Measurements from ENCODE around the gene KPTN. TPM values are rescaled to one million over a fixed set of nuclear protein-coding genes. Genes with fewer than 3 reads are reported as not detected.
"Not testable (repeated sequence)": the region's sequence is repeated elsewhere in the genome, so short reads cannot be mapped to it uniquely, and the experiment has no call there.

KPTN gene
- total RNA-seq, 1 donor from 2014 or later = 7.3 TPM

DNA sequence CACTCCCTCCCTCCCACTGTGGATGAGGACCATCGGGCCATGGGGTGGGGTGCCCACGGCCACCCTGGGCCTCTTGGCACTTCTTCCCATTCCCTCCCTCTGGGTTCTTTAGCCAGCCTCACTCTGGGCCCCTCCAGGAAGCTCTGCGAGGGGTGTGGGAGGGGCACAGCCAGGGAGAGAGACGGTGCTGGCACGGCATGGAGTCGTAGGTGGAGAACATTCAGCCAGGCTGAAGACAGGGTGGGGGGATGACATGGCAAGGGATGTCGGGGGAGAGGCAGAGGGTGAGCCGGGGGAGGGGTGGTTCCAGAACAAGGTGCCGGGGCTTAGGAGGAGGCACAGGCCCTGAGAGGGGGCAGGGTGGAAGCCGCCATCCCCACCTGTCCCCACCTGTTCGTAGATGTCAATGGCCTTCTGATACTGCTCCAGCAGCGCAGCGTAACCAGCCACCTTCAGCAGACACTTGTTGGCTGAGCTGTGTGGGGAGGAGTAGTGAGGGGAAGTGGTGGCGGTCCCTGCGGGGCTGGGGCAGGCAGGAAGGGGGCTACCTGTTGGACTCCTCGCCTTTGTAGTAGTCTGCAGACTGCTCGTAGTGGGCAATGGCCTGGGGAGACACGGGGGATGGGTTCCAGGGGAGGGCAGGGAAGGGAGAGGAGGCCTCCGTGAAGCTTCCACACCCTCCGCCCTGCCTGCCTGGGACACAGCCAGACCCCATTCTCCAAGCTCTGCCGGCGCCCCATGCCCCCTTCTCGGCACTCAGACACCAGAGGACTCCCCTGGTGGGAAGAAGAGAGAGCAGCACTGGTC, 8.8 kb upstream of the KPTN start:
- FAIRE-seq = no peak
- DNase-seq (ENCODE audit: low spot score in 2 of 2) = no peak

DNA sequence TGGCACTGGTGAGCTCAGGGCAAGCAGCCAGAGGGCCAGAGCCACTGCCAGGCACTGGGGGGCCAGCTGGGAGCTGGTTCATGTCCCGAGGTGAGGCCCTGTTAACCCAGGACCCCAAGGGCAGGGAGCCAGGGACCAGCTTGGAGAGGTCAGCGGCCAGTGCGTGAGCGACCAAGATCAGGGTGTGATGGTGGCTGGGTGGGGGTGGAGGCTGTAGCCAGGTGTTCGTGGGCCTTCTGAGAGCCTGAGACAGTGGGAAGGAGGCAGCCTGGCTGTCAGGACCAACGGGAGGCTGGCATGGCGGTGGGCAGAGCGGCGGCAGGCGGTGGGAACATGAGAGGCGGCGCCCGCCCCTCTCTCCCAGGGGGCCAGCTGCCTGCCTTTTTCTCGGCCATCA, 8.1 kb upstream of the KPTN start:
- FAIRE-seq = no peak
- no peak for DNase-seq (ENCODE audit: low spot score in 2 of 2)

DNA sequence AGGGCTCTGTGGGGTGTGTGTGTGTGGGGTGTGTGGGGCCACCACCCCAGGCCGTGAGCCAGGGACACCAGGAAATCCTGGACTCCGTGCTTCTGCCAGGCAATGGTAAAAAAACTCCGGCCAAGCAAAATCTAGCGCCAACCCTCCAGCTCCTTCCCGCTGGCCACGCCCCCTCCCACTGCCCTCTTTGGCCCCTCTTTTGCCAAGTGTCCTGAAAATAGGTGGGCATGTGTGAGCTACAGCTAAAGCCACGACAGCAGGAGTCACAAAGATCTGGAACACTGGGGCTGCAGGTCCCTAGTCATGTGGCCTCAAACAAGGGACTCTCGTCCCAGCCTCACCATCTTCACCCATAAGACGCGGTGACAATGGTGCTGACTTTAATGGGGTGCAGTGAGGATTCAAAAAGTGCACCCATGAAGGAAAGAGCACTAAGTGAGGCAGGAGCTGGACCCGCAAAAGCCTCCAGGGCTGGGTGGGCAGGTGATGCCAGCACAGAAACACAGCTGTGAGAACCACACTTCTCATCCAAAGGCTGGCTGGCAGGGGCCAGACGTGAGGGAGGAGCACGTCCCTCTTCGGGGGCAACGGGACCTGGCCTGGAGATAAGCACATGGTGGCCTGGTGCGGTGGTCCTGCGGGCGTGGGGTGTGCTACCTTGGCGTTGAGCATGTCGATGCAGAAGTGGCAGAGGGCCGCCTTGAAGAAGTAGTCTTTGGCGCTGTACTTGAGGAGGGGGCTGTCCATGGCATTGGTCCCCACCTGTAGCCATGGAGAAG, 7.5 kb upstream of the KPTN start:
- DNase-seq (ENCODE audit: low spot score in 2 of 2) (no peak), FAIRE-seq (no peak)

DNA sequence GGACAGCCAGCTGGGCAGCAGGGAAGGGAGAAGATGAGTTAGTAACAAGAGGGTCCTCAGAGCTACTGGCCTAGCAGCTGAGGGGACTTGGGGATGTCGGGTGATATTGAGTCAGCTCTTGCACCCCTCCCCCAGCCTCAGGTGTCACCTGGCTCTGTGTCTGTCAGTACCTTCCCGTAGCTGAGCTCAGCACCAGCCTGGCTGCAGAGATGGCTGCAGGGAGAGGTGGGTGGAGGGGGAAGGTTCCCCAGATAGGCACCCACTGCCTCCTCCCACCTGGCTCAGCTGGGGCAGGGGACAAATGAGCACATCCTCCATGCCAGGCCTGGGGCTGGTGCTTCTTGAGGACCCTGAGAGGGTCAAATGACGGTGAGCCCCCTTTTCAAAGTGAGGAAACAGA, 6.8 kb upstream of the KPTN start:
- DNase-seq (ENCODE audit: low spot score in 2 of 2) = no peak
- FAIRE-seq = no peak

DNA sequence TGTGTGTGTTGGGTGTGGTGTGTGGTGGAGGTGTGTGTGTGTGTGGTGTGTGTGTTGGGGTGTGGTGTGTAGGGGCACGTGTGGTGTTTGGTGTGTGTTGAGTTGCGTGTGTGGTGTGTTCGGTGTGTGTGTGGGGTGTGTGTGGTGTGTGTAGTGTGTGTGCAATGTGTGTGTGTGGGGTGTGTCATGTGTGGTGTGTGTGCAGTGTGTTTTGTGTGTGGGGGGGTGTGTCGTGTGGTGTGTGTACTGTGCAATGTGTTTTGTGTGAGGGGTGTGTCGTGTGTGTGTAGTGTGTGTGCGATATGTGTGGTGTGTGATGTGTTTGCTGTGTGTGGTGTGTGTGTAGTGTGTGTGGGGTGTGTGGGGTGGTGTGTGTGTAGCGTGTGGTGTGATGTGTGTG, 6.0 kb upstream of the KPTN start:
- DNase-seq (ENCODE audit: low spot score in 2 of 2) (no peak), FAIRE-seq (no peak)

DNA sequence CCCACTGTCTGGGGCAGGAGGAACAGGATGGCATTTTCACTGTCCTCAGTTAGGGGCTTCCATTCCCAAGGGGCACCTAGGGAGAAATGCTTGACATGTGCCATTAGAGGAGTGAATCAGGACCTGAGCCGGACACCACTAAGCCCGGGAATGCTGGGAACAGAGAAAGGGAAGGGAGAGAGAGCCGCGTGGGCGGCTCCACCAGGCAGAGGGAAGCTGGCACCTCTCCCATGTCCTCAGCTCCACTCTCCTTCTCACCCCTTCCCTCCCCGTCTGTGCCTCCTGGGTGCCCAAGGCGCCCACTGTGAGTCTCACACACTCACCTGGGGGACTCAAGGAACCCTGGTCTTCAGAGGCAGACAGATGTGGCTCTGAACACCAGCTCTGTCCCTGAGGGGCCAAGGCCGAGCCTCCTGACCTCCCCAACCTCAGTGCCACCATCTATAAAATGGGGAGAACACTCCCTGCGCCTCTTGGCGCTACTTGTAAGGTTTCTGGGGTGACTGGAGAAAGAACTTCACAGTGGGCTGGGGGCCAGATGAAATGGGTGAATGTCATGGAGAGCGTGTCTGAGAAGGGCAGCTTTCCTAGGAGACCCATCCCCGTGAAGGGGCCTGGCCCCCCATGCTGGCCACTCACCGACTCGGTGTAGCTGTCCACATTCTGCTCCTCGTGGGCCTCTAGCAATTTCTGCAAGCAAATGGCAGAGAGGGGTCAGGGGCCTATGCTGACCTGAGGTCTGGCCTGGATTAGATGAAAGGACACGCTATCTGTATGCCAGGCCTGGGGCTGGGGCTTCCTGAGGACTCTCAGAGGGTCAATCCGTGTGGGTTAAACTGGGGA, 5.3 kb upstream of the KPTN start:
- FAIRE-seq = no peak
- no peak for DNase-seq (ENCODE audit: low spot score in 2 of 2)

DNA sequence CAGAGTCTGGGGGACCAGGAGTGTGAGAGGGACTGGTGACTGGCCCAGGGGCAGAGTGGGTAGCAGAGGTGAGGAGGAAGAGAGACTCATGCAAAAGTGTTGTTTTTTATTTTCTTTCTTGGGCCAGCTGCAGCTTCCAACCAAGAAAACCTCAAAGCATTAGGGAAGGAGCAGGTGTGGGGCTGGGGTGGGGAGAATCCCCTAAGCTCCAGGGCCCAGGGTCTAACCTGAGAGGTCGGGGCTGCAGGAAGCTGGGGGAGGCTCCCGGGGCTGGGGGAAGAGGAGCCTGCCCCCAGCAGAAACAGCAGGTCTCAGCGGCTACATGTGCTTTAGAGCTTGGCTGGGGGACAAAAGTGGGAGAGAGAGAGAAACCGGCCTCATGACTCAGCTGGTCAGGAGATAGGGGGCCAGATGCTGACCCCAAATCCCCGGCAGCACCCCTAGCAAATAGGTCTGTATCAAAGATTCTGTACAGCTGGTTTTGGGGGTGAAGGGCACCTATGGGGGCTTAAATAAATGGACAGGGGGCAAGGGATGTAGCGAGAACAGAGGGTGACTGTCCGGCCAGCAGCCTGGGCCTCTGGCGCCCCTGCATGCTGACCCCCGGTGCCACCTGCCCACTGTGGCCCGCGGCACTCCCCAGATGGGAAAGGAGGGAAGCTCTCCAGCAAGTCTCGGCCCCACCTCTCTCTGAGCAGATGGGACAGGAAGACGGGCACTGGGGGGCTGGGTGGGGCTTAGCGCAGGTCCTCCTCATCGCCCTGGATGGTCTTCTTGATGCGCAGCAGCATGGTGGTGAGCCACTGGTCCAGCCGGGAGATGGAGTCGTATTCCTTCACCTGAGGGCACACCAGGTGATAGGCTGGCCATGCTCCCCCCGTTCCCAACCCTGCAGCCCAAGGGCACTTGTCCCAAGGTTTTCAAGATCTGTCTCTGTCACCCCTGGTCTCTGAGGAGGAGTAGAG, 3.8 kb upstream of the KPTN start:
- DNase-seq (ENCODE audit: low spot score in 2 of 2) (no peak), FAIRE-seq (no peak)

DNA sequence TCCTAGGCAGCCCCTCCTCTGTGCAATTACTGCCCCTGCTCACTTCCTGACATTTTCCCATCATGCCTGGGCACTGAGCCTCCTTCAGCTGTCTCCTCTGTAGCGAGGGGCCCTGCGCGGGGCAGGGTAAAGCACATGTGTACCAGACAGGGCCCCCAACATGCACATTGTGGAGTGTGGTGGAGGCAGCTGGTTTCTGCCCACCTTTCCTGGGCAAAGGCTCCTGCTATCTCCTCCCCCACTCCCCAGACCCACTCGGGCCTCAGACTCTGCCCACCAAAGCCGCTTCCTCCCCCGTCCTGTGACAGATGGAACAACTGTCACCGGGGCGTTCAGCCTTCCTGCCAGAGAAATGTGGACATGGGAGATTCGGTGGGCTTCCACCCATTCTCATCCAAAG, 2.9 kb upstream of the KPTN start:
- FAIRE-seq (no peak), DNase-seq (ENCODE audit: low spot score in 2 of 2) (no peak)

DNA sequence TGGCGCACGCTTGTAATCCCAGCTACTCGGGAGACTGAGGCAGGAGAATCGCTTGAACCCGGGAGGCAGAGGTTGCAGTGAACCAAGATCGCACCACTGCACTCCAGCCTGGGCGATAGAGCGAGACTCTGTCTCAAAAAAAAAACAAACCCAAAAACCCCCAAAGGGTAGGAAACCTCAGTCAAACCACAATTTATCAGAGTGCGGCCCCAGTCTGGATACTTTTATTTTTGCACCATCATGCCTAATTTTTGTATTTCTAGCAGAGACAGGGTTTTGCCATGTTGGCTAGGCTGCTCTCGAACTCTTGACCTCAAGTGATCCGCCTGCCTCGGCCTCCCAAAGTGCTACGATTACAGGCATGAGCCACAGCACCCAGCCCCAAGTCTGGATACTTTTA, 2.2 kb upstream of the KPTN start:
- not testable (repeated sequence) for DNase-seq (ENCODE audit: low spot score in 2 of 2); FAIRE-seq

DNA sequence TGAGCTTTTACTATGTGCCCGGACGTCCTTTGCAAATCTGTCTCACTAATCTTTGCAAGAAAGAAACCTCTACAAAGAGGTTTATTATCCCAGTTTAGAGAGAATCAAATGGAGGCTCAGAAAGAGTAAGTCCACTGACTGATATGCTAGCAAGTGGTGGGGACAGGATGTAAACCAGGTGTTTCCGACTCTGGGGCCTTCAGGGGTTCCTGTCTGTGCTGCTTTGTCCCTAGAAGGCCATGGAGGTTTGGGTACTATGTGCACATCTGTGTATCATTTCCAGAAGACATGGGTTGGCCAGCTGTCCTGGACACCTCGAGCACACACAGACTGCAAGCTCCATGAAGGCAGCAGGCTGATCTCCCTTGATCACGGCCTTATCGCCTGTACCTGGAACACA, 1.2 kb upstream of the KPTN start:
- FAIRE-seq = no peak
- no peak for DNase-seq (ENCODE audit: low spot score in 2 of 2)

DNA sequence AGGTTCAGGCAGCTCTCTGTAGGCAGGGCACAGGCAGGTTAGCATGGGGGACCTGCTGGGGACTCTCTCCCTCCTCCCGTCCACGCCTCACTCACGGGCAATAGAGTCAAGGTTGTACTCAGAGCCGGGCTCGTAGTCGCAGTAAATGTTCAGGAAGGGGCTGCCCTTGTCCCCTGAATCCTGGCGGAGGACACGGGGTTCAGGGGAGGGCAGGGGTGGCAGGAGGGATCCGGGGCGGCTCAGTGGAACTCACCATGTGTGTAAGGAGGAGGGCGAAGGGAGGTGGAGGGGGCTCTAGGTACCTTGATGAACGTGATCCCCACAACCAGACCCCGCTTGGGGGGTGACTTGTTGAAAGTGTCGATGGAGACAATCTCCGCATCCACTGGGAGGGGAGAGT, 819 bp downstream of the KPTN start:
- FAIRE-seq (no peak), DNase-seq (ENCODE audit: low spot score in 2 of 2) (no peak)

DNA sequence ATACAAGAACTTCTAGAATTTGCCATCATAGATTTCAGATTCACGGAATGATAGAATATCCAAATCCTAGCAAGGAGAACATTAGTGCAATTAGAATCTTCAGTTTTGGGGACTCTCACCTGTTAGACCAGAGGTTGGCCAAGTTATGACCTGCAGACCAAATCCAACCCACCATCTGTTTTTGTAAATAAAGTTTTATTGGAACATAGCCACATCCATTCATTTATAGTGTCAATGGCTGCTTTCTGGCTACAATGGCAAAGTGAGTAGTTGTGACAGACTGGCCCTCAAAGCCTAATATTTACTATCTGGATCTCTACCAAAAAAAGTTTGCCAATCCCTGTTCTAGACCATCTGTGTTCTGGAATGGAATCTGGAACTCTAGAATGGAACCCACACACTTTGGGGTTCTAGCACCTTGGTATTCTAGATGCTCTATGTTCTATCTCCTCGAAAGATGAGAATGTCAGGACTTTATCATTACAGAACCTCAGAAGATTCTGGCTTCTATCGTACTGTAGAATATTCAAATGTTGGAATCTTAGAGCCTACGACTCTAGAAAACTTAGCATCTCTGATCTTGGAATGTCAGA, 2.5 kb downstream of the KPTN start:
- no peak for DNase-seq (ENCODE audit: low spot score in 2 of 2)
- no peak for FAIRE-seq

DNA sequence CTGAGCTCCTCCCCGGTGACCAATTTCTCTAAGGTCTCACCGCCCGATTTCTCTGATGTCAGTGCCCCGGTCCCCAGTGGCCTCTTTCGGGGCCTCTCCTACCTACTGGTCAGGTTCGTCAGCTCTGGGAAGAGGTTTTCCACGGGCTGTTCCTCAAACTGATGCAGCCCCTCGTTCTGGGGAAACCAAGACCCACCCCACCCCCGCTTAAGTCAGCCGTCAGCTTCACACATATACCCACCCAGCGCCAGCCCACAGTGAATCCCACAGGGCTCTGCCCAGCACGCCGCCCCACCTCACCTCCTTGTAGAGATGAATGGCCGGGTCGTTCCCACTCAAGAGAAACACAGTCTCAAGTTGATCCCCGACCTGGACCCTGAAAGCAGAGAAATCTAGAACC, 3.4 kb downstream of the KPTN start:
- FAIRE-seq = no peak

DNA sequence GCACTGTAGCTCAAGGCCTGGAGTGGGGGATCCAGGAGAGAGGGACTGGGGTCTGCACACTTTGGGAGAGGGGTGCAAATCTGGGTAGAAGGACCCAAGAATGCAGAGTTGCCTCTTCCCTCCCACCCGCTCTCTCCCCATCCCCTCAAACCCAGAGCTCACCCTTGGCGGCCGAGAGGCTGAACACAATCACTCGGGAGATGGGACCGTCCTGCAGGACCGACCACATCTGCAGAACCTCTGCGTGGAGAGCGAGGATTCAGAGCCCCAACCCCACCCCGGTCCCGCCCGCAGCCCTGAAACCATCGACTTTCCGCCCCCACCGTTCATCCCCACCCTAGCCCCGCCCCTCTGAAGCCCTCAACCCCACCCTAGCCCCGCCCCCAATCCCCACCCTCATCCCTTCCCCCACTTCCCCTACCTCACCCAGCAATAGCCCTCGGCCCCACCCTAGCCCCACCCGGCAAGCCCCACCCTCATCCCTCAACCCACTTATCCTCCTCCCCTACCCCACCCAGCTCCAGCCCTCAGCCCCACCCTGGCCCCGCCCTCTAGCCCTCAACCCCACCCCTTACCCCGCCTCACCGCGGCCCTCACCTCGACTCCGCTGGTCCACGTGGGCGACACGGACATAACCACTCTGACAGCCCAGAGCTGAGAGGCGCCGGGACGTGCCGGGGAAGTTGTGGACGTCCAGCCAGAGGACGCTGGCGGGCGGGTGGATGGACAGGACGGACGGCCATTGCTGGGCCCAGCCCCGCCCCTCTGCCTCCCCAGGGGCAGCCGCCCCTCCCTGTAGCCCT, 4.1 kb downstream of the KPTN start:
- DNase-seq (ENCODE audit: low spot score in 2 of 2) (no peak), FAIRE-seq (no peak)

More for the DNA sequence above, 3.4 kb downstream of the KPTN start:
- DNase-seq (ENCODE audit: low spot score in 2 of 2) = no peak

DNA sequence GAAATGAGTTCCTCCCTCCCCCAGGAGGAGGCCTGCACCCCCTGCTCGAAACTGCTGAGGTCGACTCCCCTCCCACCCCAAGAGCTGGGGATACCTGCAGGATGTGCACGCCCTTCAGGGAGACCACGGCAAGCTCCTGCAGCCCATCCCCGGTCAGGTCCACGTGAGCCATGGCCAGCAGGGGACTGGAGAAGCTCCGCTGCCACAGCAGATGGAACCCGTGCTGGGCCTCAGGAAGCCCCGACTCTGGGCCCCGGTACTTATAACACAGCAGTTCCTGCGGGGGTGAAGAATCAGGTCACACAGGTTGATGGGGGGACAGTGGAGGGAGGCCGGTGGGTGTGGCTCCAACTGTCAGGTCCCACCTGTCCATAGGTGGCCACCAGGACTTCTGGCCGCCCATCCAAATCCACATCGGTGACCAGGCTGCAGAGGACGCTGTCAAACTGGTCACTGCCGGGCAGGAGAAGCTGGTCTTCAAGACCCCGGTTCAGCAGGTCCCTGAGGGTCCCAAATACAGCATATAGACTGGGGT, 7.5 kb downstream of the KPTN start:
- no peak for DNase-seq (ENCODE audit: low spot score in 2 of 2)
- FAIRE-seq = no peak

DNA sequence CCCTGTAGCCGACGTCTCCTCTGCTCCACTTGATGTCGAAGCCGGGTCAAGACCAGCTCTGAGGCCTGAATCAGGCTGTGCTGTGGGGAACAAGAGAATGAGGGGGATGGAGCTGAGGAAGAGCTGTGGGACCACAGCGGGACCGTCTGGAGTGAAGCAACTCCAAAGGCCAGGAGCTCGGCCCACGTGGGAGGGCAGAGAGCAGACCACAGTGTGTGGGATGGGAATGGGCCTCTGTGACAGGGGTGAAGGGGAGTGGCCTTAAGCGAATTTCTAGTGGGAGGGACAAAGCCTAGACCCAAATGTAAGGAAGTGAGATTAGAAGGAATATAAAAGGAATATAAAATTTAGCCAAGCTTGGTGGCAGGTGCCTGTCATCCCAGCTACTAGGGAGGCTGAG, 8.6 kb downstream of the KPTN start:
- FAIRE-seq (no peak), DNase-seq (ENCODE audit: low spot score in 2 of 2) (no peak)

DNA sequence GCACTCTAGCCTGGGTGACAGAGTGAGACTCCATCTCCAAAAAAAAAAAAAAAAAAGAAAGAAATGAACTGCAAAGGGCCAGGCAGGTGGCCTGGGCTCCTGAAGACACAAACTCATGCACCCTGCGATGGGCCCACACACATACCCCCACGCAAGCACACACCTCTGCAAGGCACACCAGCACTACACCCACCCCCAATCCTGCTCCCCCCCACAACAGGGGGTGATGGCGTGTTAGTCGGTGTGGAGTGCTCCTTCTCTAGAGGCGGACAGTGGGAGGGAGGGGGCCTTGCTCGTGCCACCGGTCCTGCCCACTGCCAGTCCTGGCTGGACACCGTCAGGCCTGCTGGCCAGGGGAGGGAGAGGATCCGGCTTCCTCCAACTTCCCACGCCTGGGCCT, 10.7 kb downstream of the KPTN start:
- DNase-seq (ENCODE audit: low spot score in 2 of 2) = no peak
- FAIRE-seq = no peak

DNA sequence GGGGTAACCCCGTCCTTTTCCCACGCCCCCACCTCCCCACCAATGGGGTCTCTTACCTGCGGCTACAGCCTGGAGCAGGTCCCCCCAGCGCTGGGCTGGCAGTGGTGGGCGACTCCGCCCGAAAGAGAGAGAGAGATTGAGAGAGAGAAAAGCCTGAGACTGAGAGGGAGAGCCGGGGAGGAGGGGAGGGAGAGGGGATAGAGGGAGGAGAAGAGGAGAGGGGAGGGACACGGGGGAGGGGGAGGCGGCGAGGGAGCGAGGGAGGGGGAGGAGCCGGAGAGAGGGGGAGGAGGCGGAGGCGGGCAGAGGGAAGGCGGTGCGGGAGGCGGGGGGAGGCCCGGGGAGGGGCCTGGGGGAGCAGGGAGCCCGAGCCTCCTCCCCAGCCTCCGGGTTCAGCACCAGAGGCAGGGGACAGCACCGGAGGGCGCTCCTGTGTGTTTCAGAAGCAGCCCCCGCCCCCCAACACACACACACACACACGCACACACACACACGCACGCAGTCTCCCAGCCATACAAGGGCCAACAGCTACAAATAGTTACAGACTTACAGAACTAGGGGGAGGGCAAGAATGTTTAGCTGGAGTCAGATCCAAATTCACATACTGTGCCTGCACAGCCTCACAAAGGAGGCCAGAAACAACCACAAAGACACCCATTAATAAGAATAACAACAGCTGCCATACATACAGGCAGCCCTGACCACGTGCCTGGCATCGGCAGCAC, 12.1 kb downstream of the KPTN start, which contains the start of gene SLC8A2:
SLC8A2 (minus strand) TSS at position 161 of the 725 bp plus-strand sequence. CDS start 5,490 bp downstream, outside the sequence.
- FAIRE-seq (no peak), DNase-seq (ENCODE audit: low spot score in 2 of 2) (peak; percentile 78 to 90)
